GM19372 (cell line): ENCODE measurements around the gene CCNJL.

Source experiments
- ATAC-seq: cut with Tn5 transposase; IDR thresholded peaks from one replicate; pipeline ENCODE4 v1.9.1; 2021; ENCODE audit warnings: mild to moderate bottlenecking, low read depth, moderate library complexity; ENCODE audit not compliant: unreplicated experiment

The CCNJL gene

DNA sequence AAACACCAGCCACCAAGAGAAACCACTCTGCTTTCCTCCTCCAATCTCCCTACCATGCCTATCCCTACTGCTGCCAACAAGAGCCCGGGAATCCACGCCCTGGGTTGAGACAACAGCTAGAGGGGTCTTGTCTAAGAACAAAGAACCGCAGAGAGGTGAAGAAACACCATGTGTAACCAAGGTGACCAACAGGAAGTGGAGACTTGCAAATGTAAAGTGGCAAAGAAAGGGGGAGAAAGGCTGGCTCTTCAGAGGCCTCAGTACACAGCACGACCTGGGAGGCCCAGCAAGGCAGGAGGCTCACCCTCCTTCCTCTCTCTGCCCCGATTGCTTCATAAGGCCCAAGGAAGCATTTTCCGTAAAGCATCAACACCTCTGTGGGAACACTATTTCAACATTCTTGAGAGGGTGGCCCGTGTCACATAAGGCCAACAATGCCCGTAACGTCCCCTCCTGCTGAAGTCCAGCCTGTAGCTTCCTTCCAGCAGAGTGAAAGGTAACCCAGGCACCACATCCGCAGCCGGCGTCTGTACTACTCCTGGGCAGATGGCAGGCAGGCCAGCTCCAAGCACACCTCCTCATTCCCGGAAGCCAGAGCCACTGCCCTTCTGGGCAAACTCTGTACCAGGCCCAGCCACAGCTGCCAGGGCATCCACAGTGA is 18.3 kb downstream of the CCNJL start:
- no peak for ATAC-seq

DNA sequence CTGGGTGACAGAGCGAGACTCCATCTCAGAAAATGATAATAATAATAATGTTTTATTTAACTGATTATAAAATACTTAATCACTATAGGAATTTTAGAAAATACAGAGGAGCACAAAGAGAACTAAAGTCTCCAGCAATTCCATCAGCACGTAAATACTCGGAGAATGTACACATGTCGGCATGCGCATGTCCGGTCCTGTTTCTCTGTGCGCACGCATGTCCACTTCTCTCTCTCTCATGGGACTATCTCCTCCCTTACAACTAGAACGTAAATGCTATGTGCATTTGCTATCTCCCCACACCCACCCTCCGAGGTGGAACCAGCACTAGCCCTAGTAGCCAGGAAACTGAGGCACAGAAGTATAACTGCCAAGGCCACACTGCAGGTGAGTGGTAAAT is 19.0 kb downstream of the CCNJL start:
- no peak for ATAC-seq

DNA sequence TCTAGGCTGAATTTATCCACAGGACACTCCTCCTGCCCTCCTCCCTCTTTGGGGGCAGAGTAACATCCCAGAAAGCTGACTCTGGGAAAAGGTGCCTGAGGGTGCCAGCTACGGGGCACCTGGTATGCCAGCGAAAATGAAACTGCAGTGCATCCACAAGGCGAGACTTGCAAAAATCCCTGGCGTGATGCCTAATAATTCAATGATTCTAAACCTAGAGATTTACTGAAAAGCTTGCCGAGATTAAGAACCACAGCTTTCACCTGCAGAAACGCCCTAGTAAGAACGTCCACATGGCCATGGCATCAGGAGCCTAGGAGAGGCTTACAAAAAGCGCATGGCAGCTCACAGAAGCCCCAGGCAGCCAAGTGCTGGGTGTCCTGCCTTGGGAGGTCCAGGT is 20.9 kb downstream of the CCNJL start:
- no peak for ATAC-seq

DNA sequence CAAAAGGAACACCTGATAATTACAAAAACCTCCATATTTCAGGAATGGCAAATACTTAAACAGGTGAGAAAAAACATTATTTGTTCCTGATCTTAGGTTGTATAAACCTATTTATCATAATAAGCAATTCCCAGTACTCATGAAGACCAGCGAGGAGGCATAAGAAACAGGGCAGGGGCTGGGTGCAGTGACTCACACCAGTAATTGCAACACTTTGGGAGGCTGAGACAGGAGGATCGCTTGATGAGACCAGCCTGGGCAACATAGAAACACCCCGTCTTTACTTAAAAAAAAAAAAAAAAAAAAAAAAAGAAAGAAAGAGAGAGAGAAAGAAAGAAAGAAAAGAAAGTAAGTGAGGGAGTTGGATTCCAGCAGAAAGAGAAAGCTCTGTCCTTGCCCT is 21.6 kb downstream of the CCNJL start:
- ATAC-seq: no peak

DNA sequence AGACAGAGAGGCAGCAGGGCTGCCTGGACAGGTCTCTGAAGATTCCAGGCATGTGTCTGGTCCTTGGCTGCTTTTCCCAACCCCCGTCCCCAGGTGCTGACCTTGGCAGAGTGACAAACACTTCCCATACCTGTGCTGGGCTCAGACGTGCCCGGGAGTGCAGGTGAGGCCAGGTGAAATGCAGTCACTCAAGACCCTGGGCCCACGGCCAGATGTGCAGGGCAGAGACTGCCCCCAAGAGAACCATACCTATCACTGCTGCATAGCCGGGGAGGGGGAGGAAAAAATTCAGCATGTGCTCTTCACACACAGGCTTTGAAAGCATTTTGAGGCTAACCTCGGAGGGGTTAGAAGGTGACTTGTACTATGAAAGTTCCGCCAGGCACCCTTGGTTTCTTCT is 22.6 kb downstream of the CCNJL start:
- ATAC-seq: no peak

DNA sequence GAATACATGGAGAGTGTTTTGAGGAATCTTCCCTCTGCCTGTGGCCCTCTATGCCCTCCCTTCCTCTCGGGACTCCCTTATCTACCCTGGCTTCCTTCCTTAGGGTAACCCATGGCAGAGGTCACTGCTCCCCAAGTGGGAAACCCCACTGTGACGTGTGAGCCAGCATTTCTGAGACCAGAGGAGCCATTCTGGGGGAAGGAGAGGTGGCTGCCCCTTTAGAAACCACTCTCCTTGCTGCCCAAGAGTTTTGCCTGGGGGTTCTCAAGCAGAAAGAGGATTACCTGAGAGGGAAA is 23.1 kb downstream of the CCNJL start:
- ATAC-seq: no peak

DNA sequence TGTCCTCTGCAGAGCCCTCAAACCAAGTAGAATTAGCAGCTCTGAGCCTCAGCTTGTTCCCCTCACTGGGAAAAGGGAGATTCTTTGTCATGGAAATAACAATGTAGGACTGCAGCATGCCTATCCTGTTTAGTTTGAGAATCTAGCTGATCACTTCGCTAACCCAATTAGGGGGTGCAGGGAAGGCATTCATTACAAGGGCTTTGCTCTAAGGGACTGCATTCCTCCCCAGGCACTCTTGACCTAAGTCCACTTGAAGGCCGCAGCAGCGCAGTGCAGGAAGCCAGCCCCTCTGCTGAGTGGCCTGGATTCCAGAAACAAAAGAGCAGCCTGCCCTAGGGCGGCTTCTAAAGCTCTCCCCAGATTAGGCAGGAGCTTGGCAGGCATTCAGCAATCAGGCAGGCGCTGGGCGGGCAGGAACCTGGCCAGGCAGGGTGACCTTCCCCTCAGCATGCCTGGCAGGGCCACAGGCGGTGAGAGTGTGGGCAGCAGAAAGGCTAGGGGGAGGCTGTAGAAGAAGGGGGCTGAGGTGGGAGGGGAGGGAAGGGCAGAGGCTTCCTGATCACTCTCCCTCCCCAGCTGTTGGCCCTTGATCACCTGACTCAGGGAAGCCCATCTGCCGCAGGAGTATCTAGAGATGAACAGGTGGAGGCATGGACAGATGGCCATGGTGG is 24.8 kb downstream of the CCNJL start:
- no peak for ATAC-seq

DNA sequence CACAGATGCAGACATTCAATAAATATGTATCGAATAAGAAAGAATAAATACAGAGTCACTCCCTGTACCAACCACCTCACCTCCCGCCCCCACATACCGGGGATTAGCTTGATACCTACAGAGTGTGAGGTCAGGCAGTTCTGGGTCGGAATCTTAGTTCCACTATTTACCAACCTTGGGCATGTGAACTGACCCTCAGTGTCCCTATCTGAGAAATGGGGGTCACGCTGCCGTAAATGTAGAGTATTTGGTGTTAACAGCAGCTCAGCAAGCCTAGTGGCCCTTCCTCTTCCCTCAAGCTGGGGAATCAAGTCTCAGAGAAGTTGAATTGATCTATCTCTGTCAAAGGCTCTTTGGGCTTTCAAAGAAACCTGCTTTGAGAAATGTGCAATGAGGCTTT is 25.4 kb downstream of the CCNJL start:
- ATAC-seq: no peak

DNA sequence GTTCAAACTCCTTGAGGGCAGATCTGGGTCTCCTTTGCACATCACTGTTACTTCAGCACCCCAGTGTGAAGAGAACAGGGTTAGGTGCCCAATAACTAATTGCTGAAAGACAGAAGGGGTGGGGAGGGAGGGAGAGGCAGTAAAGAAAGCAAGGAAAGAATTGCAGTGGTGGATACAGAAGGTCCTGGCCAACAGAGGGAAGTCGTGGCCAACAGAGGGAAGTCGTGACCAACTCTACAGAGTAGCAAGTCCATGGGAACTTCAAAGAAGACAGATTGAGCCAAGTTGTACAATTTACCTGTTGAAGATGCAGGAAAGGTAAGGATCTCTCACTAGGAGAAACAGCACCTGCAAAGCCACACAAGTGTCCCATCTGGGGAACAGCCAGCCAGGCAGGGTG is 27.0 kb downstream of the CCNJL start:
- no peak for ATAC-seq

DNA sequence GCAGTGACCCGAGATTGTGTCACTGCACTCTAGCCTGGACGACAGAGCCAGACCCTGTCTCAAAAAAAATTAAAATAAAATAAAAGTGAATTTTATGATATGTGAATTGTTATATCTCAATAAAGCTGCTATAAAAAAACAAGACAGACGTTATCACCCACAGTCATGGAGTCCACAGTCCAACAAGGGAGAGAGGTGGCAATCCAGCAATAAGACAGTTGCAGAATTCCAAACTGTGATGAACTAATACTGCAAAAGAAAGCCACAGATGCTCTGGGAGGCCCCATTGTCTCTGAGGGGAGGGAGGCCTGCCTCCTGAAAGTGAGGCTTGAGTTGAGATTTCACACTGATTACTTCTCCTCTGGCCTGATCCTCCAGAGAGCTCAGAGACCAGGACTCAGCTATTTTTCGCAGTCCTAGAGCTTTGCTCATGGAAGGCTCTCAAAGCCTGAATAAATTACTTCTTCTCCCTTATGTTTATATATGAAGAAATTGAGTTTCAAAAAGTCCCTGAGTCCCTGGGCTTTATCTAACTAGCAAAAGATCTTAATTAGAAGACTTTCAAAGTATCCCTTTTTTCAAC is 28.0 kb downstream of the CCNJL start:
- no peak for ATAC-seq

DNA sequence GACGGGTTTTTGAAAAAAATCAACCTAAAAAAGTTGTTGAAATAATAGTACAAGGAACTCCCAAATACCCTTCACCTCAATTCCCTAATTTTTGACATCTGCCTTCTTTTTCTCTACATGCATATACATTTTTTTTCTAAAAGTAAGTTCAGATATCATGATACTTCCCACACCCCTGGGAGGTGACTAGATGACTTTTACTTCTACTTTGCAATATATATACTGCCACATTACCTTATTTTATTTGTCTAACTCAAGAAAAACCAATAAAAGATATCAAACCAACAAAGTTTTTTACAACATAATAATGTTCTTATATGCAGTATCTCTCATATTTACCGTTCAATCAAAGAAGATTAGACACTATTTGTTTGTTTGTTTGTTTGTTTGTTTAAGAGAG is 31.1 kb downstream of the CCNJL start:
- ATAC-seq: no peak

DNA sequence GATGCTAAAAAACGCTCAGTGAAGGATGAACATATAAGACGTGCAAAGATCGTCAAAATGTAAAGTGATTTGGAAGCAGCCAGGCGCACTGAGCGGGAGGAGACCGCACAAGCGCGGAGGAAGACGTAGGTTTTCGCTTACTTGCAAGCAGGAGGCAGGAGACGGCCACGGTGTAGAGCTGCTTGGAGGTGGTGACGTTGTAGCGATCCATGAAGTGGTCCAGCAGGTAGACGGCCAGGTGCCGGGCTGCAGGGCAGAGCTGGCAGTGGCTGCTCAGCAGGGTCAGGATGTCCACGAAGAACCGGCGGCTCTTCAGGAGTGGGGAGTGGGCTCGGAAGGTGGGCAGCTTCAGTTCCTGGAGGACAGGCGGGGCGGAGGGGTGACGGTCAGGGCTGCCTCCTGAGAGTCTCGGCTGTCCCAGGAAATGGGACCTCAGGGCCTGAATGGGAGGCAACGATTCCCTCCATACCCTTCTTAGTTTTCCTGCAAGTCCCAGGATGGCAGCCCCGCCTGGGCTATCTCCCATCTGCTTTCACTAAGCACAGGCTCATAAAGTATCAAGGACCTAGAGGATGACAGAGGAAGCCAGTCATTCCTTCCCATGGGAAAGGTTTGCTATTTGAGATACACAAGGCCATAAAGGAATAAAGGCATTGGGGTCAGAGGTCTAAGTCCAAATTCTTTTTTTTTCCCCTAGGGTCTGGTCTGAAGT is 31.8 kb downstream of the CCNJL start:
- ATAC-seq: no peak

DNA sequence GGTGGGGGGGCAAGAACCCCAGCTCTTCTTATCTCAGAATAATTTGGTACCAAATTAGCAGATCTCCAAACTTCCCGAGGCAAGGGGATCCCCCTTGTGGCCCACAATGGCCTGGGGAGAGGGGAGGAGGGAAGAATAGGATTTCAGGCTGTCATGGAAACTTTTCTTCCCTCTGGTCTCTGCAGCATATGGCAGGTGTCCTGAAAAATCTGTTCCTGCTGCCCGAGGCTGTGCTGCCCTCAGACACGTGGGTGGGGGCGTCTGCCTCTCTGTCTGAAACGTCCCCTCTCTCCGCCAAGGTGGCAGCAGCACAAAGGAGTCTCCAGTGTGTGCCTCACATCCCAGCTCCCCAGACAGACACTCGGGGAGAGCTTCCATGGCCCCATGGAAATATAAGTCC is 34.0 kb downstream of the CCNJL start:
- ATAC-seq: no peak

DNA sequence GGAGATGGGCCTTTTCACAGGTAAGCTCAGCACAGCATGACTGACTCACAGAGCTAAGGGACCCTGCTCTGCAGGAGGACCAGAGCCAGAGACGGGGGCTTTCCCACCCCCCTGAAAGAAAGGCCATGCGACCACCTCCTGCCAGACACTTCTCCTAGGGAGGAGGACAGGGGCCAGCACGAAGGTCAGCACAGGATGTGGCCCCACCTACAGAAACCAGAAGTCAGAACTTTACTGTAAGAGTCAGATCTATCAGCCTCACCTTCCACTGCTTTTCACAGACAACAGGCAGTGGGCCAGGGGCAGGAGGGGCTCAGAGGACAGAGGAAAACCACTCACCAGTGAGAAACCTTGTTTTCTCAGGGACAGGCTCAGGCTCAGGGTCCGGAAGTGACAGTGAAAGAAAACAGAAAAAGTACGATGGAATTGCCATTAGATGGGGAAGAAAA is 37.9 kb downstream of the CCNJL start:
- no peak for ATAC-seq

DNA sequence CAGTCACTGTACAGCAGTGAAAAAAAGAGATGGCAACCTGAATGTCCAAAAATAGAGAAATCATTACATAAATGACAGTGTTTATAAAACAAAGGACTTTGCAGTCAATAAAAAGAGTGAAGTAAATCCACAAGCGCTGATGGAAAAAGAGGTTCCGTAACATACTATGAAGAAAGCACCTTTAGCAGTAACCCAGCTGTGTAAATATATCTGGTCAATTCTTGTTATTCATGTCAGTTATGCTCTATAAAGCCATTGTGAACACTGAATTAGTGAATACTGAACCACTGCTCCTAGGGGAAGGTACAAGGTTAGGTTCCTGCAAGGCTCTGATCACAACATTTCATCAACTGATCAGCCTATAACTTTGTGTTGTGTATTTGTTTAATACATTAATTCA is 39.5 kb downstream of the CCNJL start:
- ATAC-seq: no peak

DNA sequence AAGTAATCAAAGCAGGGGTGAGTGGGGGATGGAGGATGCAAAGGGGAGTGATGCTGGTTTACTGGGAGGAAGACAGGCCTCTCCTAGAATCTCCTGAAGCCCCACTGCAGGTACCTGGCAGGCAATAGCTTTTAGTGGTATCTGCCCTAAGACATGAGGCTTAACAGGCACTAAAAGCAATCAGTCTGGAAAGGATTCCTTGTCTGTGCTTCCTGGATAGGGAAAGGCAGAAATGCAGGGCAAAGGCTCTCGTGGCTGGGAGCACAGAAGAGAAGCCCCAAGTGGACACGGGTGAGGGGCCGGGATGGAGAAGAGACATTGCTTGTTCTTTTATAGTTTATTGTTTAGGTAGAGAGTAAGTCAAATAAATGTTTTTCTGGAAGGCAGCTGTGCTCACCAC is 40.1 kb downstream of the CCNJL start:
- ATAC-seq: no peak

DNA sequence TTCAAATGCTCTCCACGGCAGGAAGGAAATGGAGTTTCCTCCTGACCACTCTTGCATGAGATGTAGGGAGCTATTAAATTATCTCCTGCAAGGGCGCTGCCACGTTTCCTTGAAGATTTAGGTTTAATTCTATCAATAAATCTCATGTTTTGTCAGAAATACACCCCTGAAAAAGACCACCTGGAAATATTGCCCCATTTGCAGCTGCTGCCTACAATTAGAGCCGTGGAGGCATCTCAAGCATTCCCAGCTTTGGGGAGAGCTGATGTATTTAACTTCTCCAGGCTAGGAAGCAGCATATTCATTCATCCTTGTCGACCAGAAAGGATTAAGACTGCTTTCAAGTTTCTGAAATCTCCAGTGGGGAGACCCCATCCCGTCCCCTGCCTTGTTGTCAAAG is 40.5 kb downstream of the CCNJL start:
- no peak for ATAC-seq

DNA sequence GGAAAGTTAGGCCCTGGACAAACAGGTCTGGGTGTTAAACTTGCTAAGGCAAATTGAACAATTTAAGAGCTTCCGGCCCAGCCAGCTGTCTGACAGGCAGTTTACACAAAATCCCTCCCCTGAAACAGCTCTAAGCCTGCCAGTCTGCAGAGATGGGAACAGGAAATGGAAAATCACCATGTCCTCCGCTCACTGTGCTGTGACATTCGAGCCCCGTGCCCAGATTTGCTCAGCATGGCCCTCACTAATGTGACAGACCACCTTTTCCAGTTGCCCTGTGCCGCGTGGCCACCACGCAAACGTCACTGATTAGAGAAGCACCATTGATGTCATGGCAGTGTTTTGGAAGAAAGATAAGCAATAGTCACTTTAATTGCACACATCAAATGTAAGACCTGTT is 41.0 kb downstream of the CCNJL start:
- ATAC-seq: no peak

DNA sequence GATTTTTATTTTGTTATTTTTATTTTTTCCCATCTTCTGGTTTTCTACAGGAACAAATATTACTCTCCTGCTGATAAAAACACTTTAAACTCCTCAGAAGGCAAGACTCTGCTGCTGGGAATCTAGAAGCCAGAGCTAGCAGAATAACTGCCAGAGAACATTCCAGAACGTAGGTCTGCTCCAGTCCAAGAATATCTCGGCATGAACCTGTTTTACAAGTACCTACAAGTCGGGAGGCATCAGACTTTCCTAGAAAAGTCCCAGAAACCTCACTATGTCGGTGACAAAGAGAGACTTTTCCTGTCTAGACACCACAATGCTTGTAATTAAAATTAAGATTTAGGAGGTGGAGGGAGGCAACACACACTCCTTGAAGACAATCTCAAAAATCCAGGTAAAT is 41.7 kb downstream of the CCNJL start:
- no peak for ATAC-seq

DNA sequence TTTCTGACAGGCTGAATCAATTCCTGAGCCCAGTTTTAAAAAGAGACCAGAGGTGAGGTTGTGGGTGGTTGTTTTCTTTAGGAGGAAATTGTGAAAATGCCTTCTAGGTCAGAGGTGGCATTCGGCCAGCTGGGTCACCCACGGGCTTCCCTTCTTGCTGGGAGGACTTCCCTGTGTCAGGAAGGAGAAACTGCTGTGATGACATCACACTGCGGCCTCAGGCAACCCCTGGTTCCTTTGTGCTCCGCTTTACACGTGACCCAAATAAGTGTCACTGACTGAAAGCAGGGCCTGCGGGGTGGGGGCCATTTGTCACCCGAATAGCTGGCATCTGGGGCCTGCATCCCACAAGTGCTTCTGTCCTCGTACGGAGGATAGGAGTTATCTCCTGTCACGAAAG is 43.3 kb downstream of the CCNJL start:
- ATAC-seq: no peak

DNA sequence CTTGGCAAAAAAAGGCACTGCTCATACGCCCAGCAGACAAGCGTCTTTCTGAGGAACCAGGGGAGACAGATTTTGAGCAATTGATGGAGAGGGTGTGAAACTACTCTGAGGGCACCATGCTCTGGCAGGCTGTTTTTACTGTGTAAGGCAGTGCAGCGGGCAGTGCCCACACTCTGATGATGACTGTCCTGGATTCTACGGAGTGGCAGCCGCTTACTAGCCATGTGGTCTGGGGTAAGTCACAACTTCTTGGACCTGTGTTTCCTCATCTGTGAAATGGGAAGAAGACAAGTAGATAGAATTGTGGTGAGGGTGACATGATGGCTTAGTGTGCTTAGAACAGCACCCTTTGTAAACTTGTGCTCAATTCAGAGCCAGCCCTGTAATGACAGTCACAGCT is 44.2 kb downstream of the CCNJL start:
- no peak for ATAC-seq
